ENCODE data around the gene IQGAP2.
A peak's percentile ranks its signal among the peaks of the same experiment; 100 is the strongest.

The IQGAP2 gene

GRCh38 chr5:76696251-76696650 is 293.2 kb downstream of the IQGAP2 start:
- no peak for DNase-seq

- no peak for DNase-seq
These were observed 294.6 kb downstream of the IQGAP2 start for GRCh38 chr5:76697670-76698069.

- no peak for DNase-seq
These were observed 297.5 kb downstream of the IQGAP2 start for GRCh38 chr5:76700571-76700970.

- DNase-seq, result no peak
These were observed 298.2 kb downstream of the IQGAP2 start for GRCh38 chr5:76701298-76701697.

GRCh38 chr5:76703707-76704106 is 300.6 kb downstream of the IQGAP2 start:
- DNase-seq, result no peak

- no peak for DNase-seq
These were observed 301.1 kb downstream of the IQGAP2 start for GRCh38 chr5:76704131-76704663.

- no peak for DNase-seq
These were observed 302.5 kb downstream of the IQGAP2 start for GRCh38 chr5:76705574-76705973.

- DNase-seq, result no peak
These were observed 306.7 kb downstream of the IQGAP2 start for GRCh38 chr5:76709762-76710161.

- no peak for DNase-seq
These were observed 307.9 kb downstream of the IQGAP2 start for GRCh38 chr5:76710991-76711390.

GRCh38 chr5:76714751-76715485 is 311.8 kb downstream of the IQGAP2 start:
- peak; percentile 22 for DNase-seq

- no peak for DNase-seq
These were observed 312.3 kb downstream of the IQGAP2 start for GRCh38 chr5:76715486-76715735.

GRCh38 chr5:76715736-76716455 is 312.8 kb downstream of the IQGAP2 start, which contains the start of gene F2R:
Gene F2R, plus strand, starts transcription at chr5:76716126. Its CDS starts 182 bp downstream, at chr5:76716308.
- peak; percentile 63 for DNase-seq

GRCh38 chr5:76716456-76717157 is 313.5 kb downstream of the IQGAP2 start:
- peak; percentile 36 for DNase-seq

- no peak for DNase-seq
These were observed 314.4 kb downstream of the IQGAP2 start for GRCh38 chr5:76717222-76718083.

- DNase-seq, result no peak
These were observed 315.3 kb downstream of the IQGAP2 start for GRCh38 chr5:76718381-76718832.

GRCh38 chr5:76718880-76719279 is 315.8 kb downstream of the IQGAP2 start:
- no peak for DNase-seq

GRCh38 chr5:76720988-76721569 is 318.0 kb downstream of the IQGAP2 start:
- DNase-seq, result no peak

GRCh38 chr5:76723266-76723665 is 320.2 kb downstream of the IQGAP2 start:
- DNase-seq, result no peak

GRCh38 chr5:76723906-76724305 is 320.8 kb downstream of the IQGAP2 start:
- no peak for DNase-seq

- DNase-seq, result no peak
These were observed 321.8 kb downstream of the IQGAP2 start for GRCh38 chr5:76724871-76725270.

- no peak for DNase-seq
These were observed 325.9 kb downstream of the IQGAP2 start for GRCh38 chr5:76728965-76729364.
